ENCODE measurements around the gene LRMDA. TPM values are rescaled to one million over a fixed set of nuclear protein-coding genes. Genes with fewer than 3 reads are reported as not detected.

LRMDA gene
- total and polyA plus RNA-seq, 2 of the 13 experiments (the other 11 are each of a cell fraction or from before 2014, with no cell fraction given) = 13.4 to 22.0 TPM

- Histone ChIP-seq H3K4me3 (replicated peaks in 1 of 3; ENCODE audit: insufficient read depth in 1 of 3, low read depth in 2 of 3, low read length in 3 of 3) (peak overlapping the region; percentile 100; a peak in 5 of 6 replicates), H4K20me1 (ENCODE audit: insufficient read depth, low read length) (peaks cover 28% of the 10 kb centered on the region; the same call in 1 of the 2 replicates), H3K27ac (ENCODE audit: extremely low read length, insufficient read depth, low read length) (peak overlapping the region; percentile 38), H3K4me1 (ENCODE audit: insufficient read depth, low read length) (peaks cover 15% of the 10 kb centered on the region), H3K27me3 (ENCODE audit: control insufficient read depth in 1 of 2, insufficient read depth in 2 of 2, low read length in 2 of 2) (no peaks in the 10 kb centered on the region; a peak in 1 of 5 replicates), H3K79me2 (ENCODE audit: insufficient read depth, low read length) (peaks cover 43% of the 10 kb centered on the region), H3K4me2 (ENCODE audit: low read depth, low read length) (peak overlapping the region; percentile 79), H2AFZ (ENCODE audit: low read length) (no peak overlapping the region), H3K9me3 (ENCODE audit: low read length) (no peaks in the 10 kb centered on the region), H3K9ac (ENCODE audit: insufficient read depth, low read depth, low read length) (peak overlapping the region; percentile 93), H3K36me3 (replicated peaks in 1 of 2; ENCODE audit: control insufficient read depth in 1 of 2, insufficient read depth in 2 of 2, low read length in 2 of 2) (peaks cover 5 to 21% of the 10 kb centered on the region in 2 experiments; a peak in 2 of 5 replicates)
- ATAC-seq = no peak
- DNase-seq (ENCODE audit: low spot score) = no peak
- CTCF ChIA-PET (ENCODE audit: low intra/inter-chr PET ratio, low total read pairs) = interaction anchor here (1.2 kb wide), 1 partner anchor 688 kb away, joined by 4 read pairs; no protein-coding TSS in a partner anchor
- in situ Hi-C loops (cut with HindIII; ENCODE audit: extremely low pct_ligation_motif_present, low pct_unique_long_range_greater_than_20kb) (loop anchor here (10.0 kb wide), 1 partner anchor 636 kb away; no protein-coding TSS in a partner anchor), intact Hi-C loops (cut with micrococcal nuclease; ENCODE audit: unreplicated experiment) (no loop called here)
- POLR2A ChIA-PET = interaction anchor here (1.1 to 8.4 kb wide), 6 partner anchors 11 to 751 kb away, joined by 3 to 219 read pairs (median 4); partner anchors contain the start of gene LRMDA
- no peak for FAIRE-seq
- 92% methylated on average over 63 of the region's 76 CpGs for WGBS (ENCODE audit: low lambda C conversion rate)
- no TSS peak for BruUV-seq (replicated peaks)
- 0 out of 2 replicates have a peak, but pooled peaks have one; percentile 33 for TF ChIP-seq AKAP8 (CRISPR knock-in tag; IDR thresholded peaks at IDR 0.05)
- TF ChIP-seq RBFOX2 (IDR thresholded peaks at IDR 0.05; ENCODE audit: low read depth, low read length) = peak; percentile 95
- peak; percentile 98 for TF ChIP-seq ZBTB38 (CRISPR knock-in tag; IDR thresholded peaks at IDR 0.05)
- TF ChIP-seq TCF12 (IDR thresholded peaks at IDR 0.05) = no peak
- no peak for TF ChIP-seq TCF12 (CRISPR knock-in tag; IDR thresholded peaks at IDR 0.05)
- TF ChIP-seq PBX3 (CRISPR knock-in tag; IDR thresholded peaks at IDR 0.05; ENCODE audit: borderline replicate concordance) = no peak
- no peak for TF ChIP-seq ZNF776 (CRISPR knock-in tag; IDR thresholded peaks at IDR 0.05)
- TF ChIP-seq ZHX1 (CRISPR knock-in tag; IDR thresholded peaks at IDR 0.05; ENCODE audit: low read depth) = peak; percentile 80; the same call in 1 of the 2 replicates
- no peak for TF ChIP-seq PLSCR1 (CRISPR knock-in tag; IDR thresholded peaks at IDR 0.05; ENCODE audit: borderline replicate concordance)
- TF ChIP-seq ZNF768 (CRISPR knock-in tag; IDR thresholded peaks at IDR 0.05) = no peak
- no peak for TF ChIP-seq SETDB1 (CRISPR knock-in tag; IDR thresholded peaks at IDR 0.05; ENCODE audit: borderline replicate concordance)
- TF ChIP-seq ZNF598 (CRISPR knock-in tag; IDR thresholded peaks at IDR 0.05; ENCODE audit: borderline replicate concordance) = no peak
- TF ChIP-seq ZNF687 (CRISPR knock-in tag; IDR thresholded peaks at IDR 0.05) = peak; percentile 66; the same call in 1 of the 2 replicates
- TF ChIP-seq ZNF367 (CRISPR knock-in tag; IDR thresholded peaks at IDR 0.05; ENCODE audit: borderline replicate concordance) = no peak
Observed at GRCh38 chr10:75398692-75399460, 32.5 kb upstream of the LRMDA start.

Data from HepG2 (cell line).